GM18909 (cell line): ENCODE data around the gene BCL7A.
"Not testable (repeated sequence)": the region's sequence is repeated elsewhere in the genome, so short reads cannot be mapped to it uniquely, and the experiment has no call there.

Experiments used
- ATAC-seq: cut with Tn5 transposase; IDR thresholded peaks from one replicate; pipeline ENCODE4 v1.9.1; 2021; ENCODE audit warnings: mild to moderate bottlenecking; ENCODE audit not compliant: unreplicated experiment, poor library complexity

BCL7A gene

DNA sequence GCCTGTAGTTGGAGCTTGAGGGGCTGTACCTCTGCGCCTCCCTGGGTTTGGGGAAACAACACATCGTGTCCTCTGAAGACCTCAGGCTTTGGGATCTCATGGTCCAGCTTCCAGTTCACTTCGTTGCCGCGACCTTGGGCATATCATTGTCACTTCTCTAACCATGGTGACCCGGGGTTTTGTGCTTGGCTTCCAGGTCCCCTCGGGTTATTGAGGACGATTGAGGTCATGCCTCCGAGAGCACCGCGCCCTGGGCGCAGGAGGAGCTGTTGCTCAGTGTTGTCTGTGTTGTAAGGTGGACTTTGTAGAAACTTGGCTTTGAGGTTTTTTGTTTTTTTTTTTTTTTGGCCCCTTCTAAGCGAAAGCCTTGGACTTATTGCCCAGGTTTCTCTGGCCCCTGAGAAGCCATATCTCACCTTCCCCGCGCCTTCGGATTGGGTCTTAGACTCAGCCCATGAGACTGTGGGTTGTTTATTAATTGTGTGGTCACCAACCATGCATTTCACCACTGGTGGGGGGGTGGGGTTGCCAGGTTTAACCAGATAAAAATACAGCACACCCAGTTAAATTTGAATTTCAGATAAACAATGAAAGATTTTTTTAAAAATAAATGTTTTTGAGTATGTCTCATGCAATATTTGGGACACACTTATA is 2.6 kb downstream of the BCL7A start:
- ATAC-seq: peak; percentile 45

DNA sequence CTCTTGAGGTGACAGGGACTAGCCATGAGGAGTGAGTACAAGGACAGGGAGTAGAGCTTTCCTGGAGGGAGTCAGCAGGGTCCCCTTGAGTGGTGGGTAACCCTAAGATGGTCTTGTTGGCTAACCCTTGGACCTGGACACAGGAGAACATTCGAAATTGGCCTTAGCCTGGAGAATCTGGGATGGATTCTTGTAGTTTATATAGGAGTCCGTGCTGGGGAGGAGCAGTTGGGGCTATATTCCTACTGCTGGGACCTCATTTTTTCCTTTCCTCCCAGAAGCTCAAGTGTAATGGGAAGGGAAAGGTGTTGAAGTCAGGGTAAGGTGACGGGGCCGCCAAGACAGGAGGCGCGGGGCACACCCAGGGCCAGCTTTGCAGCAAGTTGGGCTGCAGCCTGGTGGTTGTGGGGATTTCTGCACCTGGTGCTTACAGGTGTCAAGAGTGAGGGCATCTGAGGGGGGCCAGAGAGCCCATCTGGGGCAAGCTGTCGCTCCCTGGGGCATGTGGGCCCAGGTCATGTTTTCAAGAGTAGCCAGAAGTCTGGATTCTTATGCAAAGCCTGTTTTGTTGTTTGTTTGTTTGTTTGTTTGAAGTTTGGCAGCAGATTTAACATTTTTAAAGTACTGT is 5.1 kb downstream of the BCL7A start:
- ATAC-seq: no peak

DNA sequence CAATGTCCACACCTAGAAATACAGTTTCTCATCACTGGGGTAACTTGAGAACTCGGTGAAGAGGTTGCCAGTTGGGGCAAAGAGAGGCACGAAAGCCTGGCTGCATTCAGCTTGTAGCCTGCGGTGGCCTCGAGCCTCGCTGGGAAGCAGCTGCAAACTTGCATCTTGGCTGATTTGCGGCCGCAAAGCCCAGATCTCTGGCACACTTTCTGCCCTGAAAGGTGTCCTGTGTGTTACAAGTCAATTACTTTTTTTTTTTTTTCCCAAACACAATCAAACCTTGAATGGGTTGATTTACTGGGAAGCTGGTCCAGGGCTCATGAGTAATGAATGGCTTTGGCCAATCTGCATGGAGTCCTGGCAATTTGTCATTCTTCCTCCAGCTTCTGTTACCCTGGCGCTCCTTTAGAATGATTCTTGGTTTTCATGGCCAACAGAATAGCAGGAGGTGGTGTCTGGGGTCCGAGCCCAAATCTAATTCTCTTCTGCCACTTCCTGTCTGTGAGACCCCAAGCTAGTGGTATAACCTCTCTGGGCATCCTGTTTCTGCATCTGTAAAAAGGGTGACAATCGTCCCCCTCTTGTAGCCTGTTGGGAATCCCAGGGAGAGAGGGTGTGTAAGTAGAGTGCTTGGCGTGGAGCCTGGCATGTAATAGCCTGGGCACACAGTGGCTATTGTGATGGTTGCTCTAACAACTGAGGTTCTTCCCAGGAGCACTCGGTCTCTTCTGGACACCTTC is 6.7 kb downstream of the BCL7A start:
- ATAC-seq: no peak

DNA sequence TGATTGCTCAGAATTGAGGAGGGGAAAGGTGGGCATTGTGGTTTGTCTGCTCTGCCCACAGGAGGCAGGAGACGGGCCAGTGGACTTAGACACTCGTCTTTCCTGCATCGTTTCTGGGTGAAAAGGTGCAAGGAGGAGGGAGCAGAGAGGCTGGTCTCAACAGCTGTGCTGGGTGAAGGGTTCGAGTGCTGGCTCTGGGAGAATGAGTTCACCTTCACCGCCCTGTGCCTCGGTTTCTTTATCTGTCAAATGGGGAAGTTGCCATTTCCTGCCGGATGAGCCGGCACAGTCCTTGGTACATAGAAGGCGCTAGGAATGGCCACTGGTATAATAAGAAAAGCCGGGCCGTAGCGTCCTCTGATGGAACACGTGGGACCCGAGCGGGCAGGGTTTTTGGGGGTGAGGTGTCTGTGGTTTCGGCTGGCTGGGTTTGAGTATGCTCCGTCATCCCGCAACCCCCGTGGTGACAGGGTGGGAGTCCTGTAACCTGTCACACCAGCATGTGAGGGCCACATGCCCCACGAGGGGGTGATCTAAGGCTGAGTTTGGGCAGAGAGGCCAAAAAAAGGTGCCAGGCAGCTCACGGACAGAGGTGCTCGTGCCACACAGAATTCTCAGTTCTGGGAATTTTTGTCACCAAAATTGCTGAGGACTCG is 7.3 kb downstream of the BCL7A start:
- no peak for ATAC-seq

DNA sequence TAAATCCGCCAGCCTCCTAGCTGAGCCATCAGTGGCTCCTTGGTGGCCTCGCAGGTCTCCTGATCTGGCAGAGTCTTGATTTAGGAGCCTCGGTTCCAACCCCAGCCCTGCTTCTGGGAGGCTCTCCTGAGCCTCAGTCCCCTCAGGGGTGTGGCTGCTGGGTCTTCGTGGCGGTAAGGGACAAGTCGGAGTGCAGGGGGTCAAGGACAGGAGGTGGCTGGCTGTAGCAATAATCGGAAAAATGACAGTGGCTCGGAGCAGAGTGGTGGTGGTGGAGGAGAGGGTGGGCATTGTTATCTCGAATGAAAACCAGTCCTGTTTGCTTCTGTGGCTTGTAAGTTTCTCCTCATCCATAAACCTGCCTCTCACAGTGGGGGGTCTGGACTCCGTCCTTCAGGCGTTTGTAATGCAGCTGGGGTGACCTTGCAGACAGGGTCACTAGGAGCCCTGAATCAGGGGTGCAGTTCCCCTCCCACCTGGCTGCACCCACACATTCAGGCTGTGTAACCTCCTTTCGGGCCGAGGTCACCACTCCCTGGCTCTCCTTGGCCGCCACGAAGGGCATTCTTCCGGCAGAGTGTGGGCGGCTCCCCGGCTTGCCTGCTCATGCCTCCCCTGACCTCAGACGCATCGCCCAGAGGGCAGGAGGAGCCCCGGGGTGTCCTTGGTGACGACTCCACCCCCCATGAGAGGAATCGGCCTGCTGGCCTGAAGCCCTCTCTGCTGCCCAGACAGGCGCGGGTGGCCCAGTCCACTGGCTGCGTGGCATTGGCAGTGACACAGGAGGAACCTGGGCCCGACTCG is 8.1 kb downstream of the BCL7A start:
- ATAC-seq: no peak

DNA sequence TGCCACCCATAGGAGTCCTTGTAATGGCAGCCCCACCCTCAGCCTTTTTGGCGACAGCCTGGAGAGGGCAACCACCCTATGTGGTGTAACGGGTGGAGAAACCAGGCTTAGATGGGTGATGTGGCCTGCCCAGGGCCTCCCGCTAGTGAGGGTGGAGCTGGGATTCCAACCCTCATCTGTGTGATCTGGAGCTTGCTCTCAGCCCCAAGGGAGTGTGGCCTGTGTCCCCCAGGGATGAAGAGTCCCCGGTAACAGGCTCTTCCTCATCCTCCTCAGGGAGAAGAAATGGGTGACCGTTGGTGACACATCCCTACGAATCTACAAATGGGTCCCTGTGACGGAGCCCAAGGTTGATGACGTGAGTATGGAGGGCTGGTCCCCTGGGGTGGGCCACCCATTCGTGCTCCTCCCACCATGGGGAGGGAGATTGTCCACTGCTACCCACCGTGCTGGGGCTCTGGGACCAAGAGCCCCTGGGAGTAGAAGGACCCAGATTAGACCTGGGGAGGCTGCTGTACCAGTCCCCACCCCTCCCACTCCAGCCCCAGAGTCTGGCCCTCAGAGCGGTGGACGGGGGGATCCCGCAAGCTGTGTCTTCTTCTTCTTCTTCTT is 8.8 kb downstream of the BCL7A start:
- ATAC-seq: no peak

DNA sequence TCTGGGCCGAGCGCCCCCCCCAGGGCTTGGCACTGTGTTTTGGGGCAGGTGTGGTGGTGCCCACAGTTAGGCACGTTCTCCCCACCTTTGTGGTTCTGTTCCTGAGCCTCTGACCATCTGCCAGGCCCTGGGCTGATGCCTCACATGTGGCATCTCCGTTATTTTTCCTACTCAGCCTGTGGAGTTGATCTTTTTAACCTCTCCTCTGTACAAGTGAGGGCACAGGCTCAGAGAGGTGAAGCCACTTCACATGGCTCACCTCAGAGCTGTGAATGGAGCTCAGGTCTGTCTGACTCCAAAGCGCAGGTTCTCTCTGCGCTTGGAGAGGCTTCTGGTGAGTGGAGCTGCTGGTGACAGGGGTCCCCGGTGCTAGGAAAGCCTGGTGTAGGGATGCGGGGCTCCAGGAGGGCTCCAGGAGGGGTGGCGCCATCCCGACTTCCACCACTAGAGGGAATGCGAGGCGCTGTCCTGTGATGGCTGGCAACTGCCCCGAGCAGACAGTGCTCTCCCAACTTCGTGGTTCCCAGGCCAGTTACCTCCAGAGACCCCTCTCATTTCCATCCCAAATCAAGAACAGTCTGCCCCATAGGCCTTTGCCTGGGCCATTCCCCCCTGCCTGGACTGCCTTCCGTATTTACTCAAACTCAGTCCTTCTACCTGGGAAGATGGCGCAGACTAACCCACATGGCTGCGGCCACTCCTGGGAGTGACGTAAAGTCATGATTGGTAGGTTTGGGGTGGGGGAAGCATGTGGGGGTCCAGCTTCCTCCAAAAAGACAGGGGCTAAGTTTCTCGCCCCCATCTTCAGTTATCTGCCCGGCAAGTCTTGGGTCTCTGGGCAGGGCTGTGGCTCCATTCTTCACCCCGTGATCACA is 9.9 kb downstream of the BCL7A start:
- no peak for ATAC-seq

DNA sequence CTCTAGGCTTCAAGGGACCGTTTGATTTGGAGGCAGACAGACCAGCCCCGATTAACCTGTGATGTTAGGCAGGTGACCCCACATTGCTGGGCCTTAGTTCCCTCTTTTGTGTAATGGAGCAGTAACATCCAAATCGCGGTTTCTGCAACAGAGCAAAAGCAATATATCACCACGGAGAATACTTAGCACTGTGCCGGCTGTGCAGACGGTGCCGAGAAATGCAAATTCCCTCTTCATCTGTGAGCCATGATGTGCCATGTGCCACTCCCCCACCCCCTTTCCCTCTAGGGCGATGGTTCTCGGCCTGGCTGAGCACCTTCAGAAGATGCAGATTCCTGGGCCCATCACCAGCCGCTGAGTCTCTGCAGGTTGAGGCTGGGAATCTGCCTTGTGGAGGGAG is 10.9 kb downstream of the BCL7A start:
- no peak for ATAC-seq

DNA sequence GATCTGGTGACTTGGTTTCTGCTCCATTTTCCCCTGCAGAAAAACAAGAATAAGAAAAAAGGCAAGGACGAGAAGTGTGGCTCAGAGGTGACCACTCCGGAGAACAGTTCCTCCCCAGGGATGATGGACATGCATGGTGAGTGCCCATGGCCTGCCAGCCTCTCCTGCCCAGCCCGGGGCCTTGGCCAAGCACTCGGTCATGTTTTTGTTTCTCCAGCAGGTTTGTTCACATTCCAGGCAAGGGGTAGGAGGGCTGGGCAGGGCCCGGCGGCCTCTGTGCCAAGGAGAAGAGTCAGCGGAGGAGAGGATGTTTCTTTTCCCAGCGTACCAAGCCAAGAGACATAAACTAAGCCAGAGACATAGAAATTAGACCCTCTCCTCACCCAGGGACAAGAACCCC is 13.6 kb downstream of the BCL7A start:
- no peak for ATAC-seq

DNA sequence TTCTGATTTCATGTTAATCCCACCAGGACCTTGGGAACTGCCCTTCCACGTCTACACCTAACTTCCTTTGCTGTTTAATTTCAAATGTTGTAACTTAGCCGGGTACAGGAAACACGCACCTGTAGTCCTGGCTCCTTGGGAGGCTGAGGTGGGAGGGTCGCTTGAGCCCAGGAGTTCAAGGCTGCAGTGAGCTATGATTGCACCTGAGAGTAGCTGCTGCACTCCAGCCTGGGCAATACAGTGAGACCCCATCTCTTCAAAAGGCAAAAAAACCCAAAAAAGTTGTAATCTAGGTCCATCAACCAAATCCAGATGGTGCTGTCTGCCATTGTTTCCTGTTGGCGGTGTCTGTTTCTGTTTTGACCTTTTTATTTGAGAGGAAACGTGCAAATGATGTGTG is 14.5 kb downstream of the BCL7A start:
- ATAC-seq: no peak

DNA sequence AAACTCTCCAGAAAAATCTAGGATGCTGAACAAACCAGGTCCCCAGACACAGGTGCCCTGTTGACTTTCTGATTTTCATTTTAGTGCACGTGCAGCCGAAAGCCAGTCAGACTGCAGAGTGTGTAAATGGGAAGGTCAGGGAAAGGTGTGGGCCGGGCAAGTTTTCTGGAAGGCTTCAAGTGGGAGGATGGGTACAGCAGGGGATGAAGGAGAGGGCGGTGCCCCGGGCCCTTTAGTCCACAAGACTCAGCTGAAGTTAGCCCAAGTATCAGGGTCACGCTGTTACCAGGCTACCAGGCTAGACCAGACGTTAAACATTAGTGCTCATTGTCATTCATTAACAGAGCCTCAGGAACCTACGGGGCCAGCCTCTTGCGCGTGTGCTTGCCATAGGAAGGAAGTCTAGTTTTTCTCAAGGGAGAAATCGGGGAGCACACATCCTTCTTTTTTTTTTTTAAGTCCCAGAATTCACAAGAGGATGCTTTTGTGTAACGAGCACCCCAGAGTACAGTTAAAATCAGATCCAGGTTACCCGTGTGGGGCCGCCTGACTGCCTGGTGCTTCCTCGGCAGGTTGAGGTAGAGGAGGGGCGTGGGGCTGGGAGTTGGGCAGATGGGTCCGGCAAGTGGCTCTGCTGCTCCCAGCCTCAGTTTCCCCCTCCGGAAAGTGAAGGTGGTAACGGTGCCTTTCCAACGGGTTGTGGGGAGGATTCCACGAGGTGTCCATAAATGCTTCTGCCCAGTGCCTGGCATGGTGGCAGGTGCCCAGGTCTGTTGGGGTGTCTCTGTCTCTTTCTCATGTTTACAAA is 19.1 kb downstream of the BCL7A start:
- ATAC-seq: no peak

DNA sequence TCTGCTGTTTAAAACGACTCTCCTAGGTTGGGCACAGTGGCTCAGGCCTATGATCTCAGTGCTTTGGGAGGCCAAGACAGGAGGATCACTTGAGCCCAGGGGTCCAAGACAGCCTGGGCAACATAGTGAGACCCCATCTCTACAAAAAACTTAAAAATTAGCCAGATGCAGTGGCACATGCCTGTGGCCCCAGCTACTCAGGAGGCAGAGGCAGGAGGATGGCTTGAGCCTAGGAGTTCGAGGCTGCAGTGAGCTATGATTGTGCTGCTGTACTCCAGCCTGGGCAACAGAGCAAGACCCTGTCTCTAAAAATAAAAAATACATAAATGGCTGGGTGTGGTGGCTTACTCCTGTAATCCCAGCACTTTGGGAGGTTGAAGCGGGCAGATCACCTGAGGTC is 19.8 kb downstream of the BCL7A start:
- not testable (repeated sequence) for ATAC-seq

DNA sequence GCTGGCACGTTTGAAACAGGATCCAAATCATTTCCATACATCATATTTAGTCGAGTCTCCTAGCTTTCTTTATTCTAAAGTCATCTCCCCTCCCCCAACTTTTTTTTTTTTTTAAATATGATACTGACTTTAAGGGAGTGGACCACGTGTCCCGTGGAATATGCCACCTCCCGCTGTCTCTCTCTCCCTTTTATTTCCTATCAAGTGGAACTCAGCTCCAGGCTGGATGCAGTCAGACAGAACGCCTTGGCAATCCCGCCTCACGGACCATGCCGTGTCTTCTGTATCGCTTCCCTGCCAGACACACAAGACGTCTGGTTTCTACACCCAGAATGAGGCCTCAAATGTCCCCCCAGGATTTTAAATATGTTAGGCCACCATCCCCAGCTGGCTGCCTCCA is 21.2 kb downstream of the BCL7A start:
- no peak for ATAC-seq

DNA sequence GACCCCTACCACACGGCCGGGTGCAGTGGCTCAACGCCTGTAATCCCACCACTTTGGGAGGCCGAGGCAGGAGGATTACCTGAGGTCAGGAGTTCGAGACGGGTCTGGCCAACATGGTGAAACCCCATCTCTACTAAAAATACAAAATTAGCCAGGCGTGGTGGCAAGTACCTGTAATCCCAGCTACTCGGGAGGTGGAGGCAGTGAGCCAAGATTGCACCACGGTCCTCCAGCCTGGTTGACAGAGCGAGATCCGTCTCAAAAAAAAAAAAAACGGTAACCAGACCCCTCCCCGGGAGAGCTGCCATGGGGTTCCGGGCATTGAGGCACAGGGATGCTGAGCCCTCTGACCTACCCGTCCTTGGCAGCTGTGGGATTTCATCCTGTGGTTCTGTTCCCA is 21.8 kb downstream of the BCL7A start:
- ATAC-seq: no peak

DNA sequence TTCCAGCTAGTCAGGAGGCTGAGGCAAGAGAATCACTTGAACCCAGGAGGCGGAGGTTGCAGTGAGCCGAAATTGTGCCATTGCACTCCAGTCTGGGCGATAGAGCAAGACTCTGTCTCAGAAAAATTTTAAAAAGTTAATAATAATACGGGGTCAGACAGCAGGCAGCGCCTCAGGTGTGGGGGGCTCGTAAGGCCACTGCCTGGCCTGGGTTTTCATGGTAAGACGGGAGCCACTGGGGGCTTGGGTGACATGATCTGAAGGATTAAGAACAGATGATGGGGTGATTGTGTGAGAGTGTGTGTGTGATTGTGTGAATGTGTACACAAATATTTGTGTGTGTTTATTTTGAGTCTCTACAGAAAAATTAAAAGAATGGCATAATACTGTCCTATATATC is 23.6 kb downstream of the BCL7A start:
- no peak for ATAC-seq

DNA sequence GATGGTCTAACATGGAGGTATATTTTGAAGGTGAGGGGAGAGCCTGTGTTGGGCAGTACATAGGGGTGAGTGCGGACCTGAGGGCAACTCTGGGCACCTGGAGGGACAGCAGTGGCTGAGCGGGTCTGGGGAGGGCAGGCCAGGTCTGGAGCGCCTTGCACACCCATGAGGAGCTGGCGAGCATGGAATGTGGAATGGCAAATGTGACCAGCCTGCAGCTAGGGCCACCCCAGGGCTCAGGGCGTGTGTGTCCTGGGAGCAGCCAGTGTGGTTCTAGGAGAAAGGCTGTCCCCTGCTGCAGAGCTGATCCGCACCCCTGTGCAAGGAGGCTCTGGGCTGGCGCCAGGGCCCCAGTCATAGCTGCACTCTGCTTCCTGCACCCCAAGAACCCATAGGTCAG is 24.5 kb downstream of the BCL7A start:
- no peak for ATAC-seq

DNA sequence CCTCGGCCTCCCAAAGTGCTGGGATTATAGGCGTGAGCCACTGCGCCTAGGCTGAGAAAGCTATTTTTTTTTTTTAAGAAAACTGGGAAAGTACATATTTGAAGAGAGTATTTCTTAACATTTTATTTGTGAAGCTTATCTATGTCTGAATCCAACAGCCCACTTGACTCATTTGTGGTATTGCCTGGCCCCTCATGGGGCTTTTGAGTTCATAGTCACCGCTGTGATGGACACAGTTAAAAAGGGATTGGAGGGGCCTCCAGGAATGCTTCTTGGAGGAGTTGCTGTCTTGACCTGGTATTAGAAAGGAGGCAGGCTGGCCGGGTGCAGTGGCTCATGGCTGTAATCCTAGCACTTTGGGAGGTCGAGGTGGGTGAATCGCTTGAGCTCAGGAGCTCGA is 26.5 kb downstream of the BCL7A start:
- no peak for ATAC-seq

DNA sequence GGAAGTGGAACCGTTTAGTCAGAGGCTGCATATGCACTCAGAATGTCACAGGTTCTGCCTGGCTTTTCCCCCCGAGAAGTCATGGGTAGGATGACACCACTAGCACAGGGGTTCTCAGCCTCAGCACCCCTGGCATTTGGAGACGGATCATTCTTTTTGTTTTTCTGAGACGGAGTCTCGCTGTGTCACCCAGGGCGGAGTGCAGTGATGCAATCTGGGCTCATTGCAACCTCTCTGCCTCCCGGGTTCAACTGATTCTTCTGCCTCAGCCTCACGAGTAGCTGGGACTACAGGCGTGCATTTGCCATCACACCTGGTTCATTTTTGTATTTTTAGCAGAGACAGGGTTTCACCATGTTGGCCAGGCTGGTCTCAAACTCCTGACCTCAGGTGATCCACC is 28.1 kb downstream of the BCL7A start:
- no peak for ATAC-seq
